ENCODE measurements around the gene ABHD17B. TPM values are rescaled to one million over a fixed set of nuclear protein-coding genes. Genes with fewer than 3 reads are reported as not detected.

The ABHD17B gene
- total and polyA plus RNA-seq, 10 of the 15 experiments (the other 5 are each of a cell fraction or from before 2014, with no cell fraction given): 3.5 to 21.4 (median 16.6) TPM

- TF ChIP-seq ZBTB40 (IDR thresholded peaks at IDR 0.05; ENCODE audit: borderline replicate concordance) (no peak), HDAC2 (IDR thresholded peaks at IDR 0.05) (no peak), RCOR1 (conservative IDR thresholded peaks at IDR 0.05; ENCODE audit: low read depth, low read length) (no peak), WRNIP1 (IDR thresholded peaks at IDR 0.05; ENCODE audit: borderline replicate concordance, low read depth, low read length) (no peak), NFIC (IDR thresholded peaks at IDR 0.05; ENCODE audit: low read depth, low read length) (no peak), CHD2 (IDR thresholded peaks at IDR 0.05; ENCODE audit: borderline replicate concordance, low read depth, low read length) (no peak)
Observed at GRCh38 chr9:71886541-71886940, 24.5 kb downstream of the ABHD17B start (continued).

- CTCF ChIA-PET: interaction anchor here (0.6 to 2.2 kb wide), 2 partner anchors 10 to 139 kb away, joined by 3 to 10 read pairs; no protein-coding TSS in a partner anchor
- Histone ChIP-seq H3K27ac (ENCODE audit: control insufficient read depth, insufficient read depth) (no peak overlapping the region), H3K4me1 (ENCODE audit: control insufficient read depth, insufficient read depth, low read length) (no peaks in the 10 kb centered on the region), H3K9me3 (replicated peaks; ENCODE audit: control insufficient read depth, insufficient read depth, low read length) (peaks cover 10% of the 10 kb centered on the region), H4K20me1 (ENCODE audit: control insufficient read depth, insufficient read depth) (no peaks in the 10 kb centered on the region), H3K36me3 (ENCODE audit: control insufficient read depth in 2 of 2, insufficient read depth in 2 of 2, low read length in 1 of 2) (peaks cover 0 to 4% of the 10 kb centered on the region in 2 experiments; a peak in 2 of 4 replicates), H3K4me2 (ENCODE audit: control insufficient read depth, insufficient read depth) (no peak overlapping the region), H3K4me3 (no peak overlapping the region), H2AFZ (ENCODE audit: control insufficient read depth, low read depth, low read length) (no peak overlapping the region), H3K9ac (ENCODE audit: control insufficient read depth, insufficient read depth, low read length) (no peak overlapping the region), H3K27me3 (replicated peaks in 1 of 2; ENCODE audit: control insufficient read depth in 2 of 2, insufficient read depth in 2 of 2, low read length in 1 of 2) (no peaks in the 10 kb centered on the region), H3K79me2 (ENCODE audit: control insufficient read depth, insufficient read depth, low read length) (peaks cover 31% of the 10 kb centered on the region)
- TF ChIP-seq SUPT20H (IDR thresholded peaks at IDR 0.05; ENCODE audit: borderline replicate concordance, control insufficient read depth, low read depth, low read length): no peak
- no peak for TF ChIP-seq MEF2A (IDR thresholded peaks at IDR 0.05; ENCODE audit: insufficient read depth, low read depth, low read length)
- TF ChIP-seq RAD21 (IDR thresholded peaks at IDR 0.05; ENCODE audit: insufficient read depth, low read depth, low read length): no peak
- TF ChIP-seq RCOR1 (conservative IDR thresholded peaks at IDR 0.05; ENCODE audit: low read depth, low read length): no peak
- no peak for TF ChIP-seq JUNB (IDR thresholded peaks at IDR 0.05)
- TF ChIP-seq SP1 (IDR thresholded peaks at IDR 0.05; ENCODE audit: low read depth, low read length): no peak
- TF ChIP-seq PAX5 (IDR thresholded peaks at IDR 0.05; ENCODE audit: borderline replicate concordance, low read depth, low read length): no peak
- TF ChIP-seq CBX5 (IDR thresholded peaks at IDR 0.05; ENCODE audit: low read depth): no peak
- TF ChIP-seq ETV6 (conservative IDR thresholded peaks at IDR 0.05 in 1 of 2, IDR thresholded peaks at IDR 0.05 in 1 of 2; ENCODE audit: borderline replicate concordance in 1 of 2, low read depth in 1 of 2): no peak
- no peak for TF ChIP-seq E2F4 (IDR thresholded peaks at IDR 0.05; ENCODE audit: low read depth, low read length)
- TF ChIP-seq BCL11A (IDR thresholded peaks at IDR 0.05; ENCODE audit: low read depth, low read length): no peak
- no peak for TF ChIP-seq LARP7 (IDR thresholded peaks at IDR 0.05)
- in situ Hi-C loops (cut with MboI): no loop called here
- intact Hi-C loops (cut with micrococcal nuclease; ENCODE audit: unreplicated experiment): no loop called here
- WGBS (ENCODE audit: insufficient coverage, insufficient replicate concordance, low lambda C conversion rate, missing lambda C conversion rate): 42% methylated on average over 1 of the region's 1 CpG
- FAIRE-seq (no peak), ATAC-seq (peak; percentile 32; the same call in 2 of the 3 replicates), DNase-seq (ENCODE audit: low read depth, low spot score) (no peak)
- RAD21 ChIA-PET (ENCODE audit: unreplicated experiment): interaction anchor here (0.6 to 1.5 kb wide), 3 partner anchors 21 to 79 kb away, joined by 3 to 4 read pairs (median 3); partner anchors contain the start of genes ABHD17B and C9orf85
- POLR2A ChIA-PET: interaction anchor here (0.5 kb wide), 2 partner anchors 40 to 646 kb away, joined by 4 to 6 read pairs; no protein-coding TSS in a partner anchor
- SMC1A ChIA-PET (ENCODE audit: uncharacterized antibody, unreplicated experiment): interaction anchor here (1.3 to 2.8 kb wide), 4 partner anchors 10 to 27 kb away, joined by 5 to 15 read pairs (median 8); no protein-coding TSS in a partner anchor
- no TSS peak for BruUV-seq (replicated peaks)
Observed at GRCh38 chr9:71886015-71886414, 25.0 kb downstream of the ABHD17B start.
